Myocyte (in vitro differentiated cells): ENCODE data around the gene DCAF16. TPM values are rescaled to one million over a fixed set of nuclear protein-coding genes. Genes with fewer than 3 reads are reported as not detected.
A peak's percentile ranks its signal among the peaks of the same experiment; 100 is the strongest.

Source experiments
- DNase-seq: peaks from one replicate; pipeline ENCODE4 v3.0.0-alpha.2; 2012; ENCODE audit warnings: low read depth
- total RNA-seq: library from RNA; depleted of rRNA; stranded (reverse); fragments of >200 nt; gene quantifications from 2 replicates; pipeline ENCODE4 v1.2.3, GENCODE V29; 2014

The DCAF16 gene
- total RNA-seq, 1 donor from 2014 or later: 15.4 TPM

GRCh38 chr4:17785858-17786257 is 24.7 kb downstream of the DCAF16 start:
- DNase-seq: no peak

GRCh38 chr4:17781300-17782287 is 29.0 kb downstream of the DCAF16 start, which contains the start of gene FAM184B:
TSS of gene FAM184B (minus strand) at chr4:17781621. CDS start at chr4:17781299, 322 bp downstream.
- DNase-seq: peak; percentile 15

DNA sequence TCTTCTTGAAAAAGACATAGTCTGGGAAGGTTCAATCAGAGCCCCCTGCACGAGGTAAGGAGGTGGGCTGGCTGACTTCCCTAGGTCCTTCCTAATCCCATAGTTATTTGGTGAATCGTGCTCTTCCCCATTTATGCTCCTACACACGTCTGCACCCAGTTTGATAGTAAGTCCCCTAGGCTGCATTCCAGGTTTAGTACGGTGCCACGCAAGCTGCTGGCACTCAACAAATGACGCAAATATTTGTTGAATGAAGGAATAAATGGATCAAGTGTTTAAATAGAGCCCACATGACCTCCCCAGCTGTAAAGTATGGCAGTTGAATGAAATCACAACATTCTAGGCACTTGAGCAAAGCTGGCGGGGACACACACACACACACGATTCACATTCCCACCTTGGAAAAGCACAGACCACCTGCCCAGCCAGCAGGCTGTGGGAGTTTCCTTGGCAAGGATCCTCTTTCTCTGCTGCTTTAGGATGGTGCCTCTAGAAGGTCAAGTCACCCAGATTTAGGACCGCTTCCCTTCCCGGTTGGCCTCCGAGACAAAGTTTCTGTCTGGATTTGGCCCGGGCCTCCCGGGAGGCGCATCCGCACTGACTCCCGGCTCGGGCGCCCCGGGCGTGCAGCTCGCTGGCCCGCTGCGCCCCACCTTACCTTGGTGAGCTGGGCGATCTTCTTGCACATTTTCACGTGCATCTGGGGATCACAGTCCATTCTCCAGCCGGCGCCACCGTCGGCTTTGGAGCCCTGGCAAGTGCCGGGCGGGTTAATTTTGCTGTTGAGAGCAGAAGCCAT is 29.9 kb downstream of the DCAF16 start:
- no peak for DNase-seq

DNA sequence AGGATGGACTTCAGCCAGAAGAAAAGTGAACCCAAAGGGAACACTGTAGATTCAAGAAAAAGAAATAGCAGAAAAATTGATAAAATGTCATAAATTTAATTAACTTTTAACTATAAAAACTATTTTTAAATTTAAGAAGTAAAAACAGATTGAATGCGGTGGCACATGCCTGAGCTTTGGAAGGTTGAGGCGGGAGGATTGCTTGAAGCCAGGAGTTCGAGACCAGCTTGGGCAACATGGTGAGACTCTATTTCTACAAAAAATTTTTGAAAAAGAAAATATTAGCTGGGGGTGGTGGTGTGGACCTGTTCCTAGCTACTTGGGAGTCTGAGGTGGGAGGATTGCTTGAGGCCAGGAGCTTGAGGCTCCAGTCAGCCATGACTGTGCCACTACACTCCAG is 32.1 kb downstream of the DCAF16 start:
- no peak for DNase-seq

DNA sequence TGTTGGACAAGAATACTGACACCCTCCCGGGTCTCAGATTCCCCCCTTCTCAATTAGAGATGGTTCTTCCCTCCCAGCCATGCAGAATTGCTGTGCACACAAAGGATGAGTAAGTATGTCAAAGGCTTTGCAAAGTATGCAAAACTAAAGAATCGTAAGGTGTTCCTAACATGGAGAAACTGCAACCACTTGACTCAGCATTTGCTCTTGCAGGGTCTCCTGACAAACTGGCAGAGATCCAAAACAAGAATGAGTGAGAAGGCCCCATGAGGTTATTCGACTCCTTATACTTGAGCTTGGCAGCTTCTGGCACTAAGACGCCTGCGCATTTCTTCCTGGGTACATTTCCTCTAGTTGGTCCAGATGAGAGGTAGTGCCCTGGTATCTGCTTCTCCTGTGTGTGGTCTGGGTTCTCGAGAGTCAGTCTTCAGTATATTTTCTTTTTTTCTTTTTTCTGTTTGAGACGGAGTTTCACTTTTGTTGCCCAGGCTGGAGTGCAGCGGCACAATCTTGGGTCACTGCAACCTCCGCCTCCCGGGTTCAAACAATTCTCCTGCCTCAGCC is 37.3 kb downstream of the DCAF16 start:
- DNase-seq: no peak

DNA sequence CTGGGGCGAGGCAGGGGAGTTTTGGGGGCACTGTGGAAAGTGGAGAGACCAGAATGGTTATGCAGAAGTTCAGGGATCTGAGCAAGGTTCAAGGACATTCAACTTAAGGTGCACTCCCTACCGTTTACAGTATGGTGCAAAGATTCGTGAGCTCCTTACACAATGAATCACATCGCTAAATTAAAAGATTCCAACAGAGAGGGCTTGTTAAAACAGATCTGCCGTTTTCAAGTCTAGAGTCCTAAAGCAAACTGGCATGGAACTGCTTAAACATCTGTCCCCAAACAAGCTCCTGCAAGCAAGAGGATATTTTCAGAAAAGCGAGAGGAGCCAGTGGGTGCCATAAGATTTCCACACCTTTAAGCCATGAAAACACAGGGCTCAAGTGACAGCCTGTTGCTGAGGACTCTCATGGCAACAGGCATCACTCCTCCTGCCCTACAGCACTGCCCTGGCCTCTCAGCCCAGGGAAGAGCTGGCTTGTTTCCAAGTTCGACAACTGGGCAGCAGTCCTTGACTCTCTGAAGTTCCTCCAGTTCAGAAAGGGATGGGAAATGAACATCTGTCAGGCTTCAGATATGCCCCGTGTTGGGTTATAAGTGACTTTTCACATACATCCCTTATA is 39.2 kb downstream of the DCAF16 start:
- peak; percentile 55 for DNase-seq

- DNase-seq: no peak
Measured at GRCh38 chr4:17770845-17771244, 39.7 kb downstream of the DCAF16 start.

DNA sequence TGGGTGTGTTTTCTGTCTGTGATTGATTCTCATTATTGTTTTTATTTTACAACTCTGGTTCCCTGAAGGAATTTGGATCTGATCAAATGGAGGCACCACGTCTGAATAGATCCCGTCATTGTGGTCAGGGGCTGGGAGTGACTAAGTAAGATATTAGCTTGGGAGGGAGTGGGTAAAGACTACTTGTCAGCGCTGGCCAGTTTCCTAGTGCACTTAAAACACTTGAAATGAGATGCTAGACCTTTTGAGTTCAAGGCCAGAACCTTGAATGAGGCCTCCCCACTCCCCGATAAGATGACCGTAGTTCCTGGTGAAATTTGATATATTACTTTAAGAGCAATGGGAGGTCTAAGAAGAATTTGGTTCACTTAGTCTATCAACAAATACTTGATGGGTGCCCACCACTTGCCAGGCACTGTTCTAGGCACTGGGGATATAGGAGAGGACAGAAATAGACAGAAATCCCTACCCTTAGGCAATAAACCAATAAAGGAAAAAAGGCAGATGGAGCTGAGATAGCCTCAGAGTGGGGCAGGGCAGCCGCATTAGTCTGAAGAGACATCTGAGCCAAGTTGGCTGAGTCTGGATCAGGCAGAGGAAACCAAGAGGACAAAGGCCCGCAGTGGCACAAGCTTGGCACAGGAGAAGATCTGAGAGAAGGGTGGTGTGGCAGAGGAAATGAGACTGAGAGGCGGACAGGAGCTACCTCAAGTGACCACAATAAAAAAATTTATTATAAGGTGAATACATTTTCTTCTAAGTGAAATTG is 41.0 kb downstream of the DCAF16 start:
- DNase-seq: no peak

- DNase-seq: no peak
Measured at GRCh38 chr4:17766826-17767458, 43.6 kb downstream of the DCAF16 start.

DNA sequence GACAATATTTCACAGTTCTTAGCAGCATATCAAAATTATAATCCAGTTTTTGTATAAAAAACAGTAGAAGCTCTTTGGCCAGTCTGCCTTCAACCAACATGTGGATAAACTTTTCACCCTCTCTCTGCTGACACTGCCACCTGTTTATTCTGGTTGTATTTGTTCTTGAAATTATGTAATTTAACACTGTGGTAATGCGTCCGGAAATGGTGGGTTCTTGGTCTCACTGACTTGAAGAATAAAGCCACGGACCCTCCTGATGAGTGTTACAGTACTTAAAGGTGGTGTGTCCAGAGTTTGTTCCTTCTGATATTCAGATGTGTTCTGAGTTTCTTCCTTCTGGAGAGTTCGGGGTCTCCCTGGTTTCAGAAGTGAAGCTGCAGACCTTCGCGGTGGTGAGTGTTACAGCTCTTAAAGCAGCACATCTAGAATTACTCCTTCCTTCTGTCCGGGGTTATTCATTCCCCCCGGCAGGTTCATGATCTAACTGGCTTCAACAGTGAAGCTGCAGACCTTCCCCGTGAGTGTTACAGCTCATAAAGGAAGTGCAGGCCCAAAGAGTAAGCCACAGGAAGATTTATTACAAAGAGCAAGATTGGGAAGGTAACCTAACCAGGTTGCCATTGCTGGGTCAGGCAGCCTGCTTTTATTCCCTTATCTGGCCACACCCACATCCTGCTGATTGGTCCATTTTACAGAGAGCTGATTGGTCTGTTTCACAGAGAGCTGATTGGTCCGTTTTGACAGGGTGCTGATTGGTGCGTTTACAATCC is 44.9 kb downstream of the DCAF16 start:
- no peak for DNase-seq

GRCh38 chr4:17763931-17764330 is 46.6 kb downstream of the DCAF16 start:
- DNase-seq: peak; percentile 22

- DNase-seq: no peak
Measured at GRCh38 chr4:17763416-17763815, 47.1 kb downstream of the DCAF16 start.

DNA sequence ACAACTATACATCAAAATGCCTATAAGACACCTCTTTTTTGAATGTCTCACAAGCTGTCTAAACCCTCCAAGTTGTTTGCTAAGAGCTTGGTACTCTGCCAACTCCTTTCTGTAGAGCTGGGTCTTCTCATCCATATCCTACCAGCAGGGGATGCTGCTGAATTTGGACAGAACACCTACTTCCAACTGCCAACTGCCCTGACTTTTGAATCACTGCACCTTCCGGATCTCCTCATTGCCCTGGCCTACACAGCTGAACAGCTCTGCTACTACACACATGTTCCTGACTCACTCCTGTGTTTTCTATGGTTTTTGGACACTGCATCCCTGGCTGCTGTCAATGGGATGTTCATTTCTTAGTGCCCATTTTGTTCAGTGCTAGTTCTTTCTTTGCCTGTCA is 47.8 kb downstream of the DCAF16 start:
- DNase-seq: peak; percentile 18

DNA sequence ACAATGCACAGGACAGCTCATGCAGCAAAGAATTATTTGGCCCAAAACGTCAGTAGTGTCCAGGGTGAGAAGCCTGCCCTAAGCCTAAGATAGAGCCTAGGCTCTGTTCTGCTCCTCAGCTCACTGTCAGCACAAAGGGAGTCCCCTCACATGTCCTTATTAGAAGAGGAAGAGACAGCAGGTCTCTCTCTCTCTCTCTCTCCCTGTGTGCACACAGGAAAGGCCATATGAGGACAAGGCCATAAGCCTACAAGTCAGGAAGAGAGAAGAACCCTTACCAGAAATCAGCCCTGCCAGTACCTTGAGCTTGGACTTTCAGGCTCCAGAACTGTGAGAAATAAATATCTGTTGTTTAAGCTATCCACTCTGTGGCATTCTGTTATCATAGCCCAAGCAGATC is 49.5 kb downstream of the DCAF16 start:
- DNase-seq: no peak

DNA sequence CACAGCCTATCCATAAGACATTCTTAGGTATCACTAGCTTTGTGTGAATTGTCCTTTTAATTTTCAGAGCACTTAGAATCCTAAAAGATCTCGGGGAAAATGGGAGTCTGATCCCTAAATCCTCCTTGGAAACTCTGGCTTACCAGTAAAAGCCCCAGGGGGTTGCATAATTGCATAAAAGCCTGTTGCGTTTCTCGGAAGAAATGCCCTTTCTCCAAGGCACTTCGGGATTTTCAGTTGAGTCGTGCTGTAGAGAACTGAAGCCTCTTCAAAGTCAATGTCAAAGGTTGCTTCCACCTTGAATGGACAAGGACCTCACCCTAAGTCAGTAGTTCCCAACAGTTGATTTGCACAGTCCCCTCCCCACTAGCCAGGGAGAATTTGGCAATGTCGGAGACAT is 49.9 kb downstream of the DCAF16 start:
- DNase-seq: no peak

GRCh38 chr4:17758485-17758884 is 52.1 kb downstream of the DCAF16 start:
- no peak for DNase-seq

- no peak for DNase-seq
Measured at GRCh38 chr4:17757621-17758020, 52.9 kb downstream of the DCAF16 start.

- DNase-seq: no peak
Measured at GRCh38 chr4:17753646-17754045, 56.9 kb downstream of the DCAF16 start.
